Liver (tissue), 3 donors: ENCODE data around the gene NME4.

ENCODE experiments used
- ATF3 ChIP-seq: IDR thresholded peaks from 2 replicates; pipeline ENCODE4 v1.6.1; 2016; ENCODE audit warnings: antibody characterized with exemption
- CTCF ChIP-seq: fragments of 150-350 bp; IDR thresholded peaks from 2 replicates; pipeline ENCODE4 v1.5.1; 2017; ENCODE audit warnings: improper control_type of control experiment, low read depth, low read length; ENCODE audit not compliant: missing input control
- JUND ChIP-seq, 2 donors: IDR thresholded peaks; 2 replicates each; pipeline ENCODE4 v1.6.1; 2016; ENCODE audit warnings: antibody characterized with exemption in 2 of 2
- RAD21 ChIP-seq, 2 donors: IDR thresholded peaks; 2 replicates each; pipeline ENCODE4 v1.6.1; 2016; ENCODE audit warnings: antibody characterized with exemption in 2 of 2, mild to moderate bottlenecking in 2 of 2
- REST ChIP-seq: IDR thresholded peaks from 2 replicates; pipeline ENCODE4 v1.6.1; 2016; ENCODE audit warnings: antibody characterized with exemption, mild to moderate bottlenecking
- SP1 ChIP-seq: IDR thresholded peaks from 2 replicates; pipeline ENCODE4 v1.6.1; 2018; ENCODE audit warnings: antibody characterized with exemption, mild to moderate bottlenecking
- TAF1 ChIP-seq: conservative IDR thresholded peaks from 2 replicates; pipeline ENCODE4 v1.6.1; 2016; ENCODE audit warnings: antibody characterized with exemption, mild to moderate bottlenecking
- YY1 ChIP-seq: IDR thresholded peaks from 2 replicates; pipeline ENCODE4 v1.6.1; 2016; ENCODE audit warnings: antibody characterized with exemption, mild to moderate bottlenecking
- ZBTB33 ChIP-seq: IDR thresholded peaks from 2 replicates; pipeline ENCODE4 v1.6.1; 2016; ENCODE audit warnings: antibody characterized with exemption
- donor health status: healthy.
- donor health status: healthy.

DNA sequence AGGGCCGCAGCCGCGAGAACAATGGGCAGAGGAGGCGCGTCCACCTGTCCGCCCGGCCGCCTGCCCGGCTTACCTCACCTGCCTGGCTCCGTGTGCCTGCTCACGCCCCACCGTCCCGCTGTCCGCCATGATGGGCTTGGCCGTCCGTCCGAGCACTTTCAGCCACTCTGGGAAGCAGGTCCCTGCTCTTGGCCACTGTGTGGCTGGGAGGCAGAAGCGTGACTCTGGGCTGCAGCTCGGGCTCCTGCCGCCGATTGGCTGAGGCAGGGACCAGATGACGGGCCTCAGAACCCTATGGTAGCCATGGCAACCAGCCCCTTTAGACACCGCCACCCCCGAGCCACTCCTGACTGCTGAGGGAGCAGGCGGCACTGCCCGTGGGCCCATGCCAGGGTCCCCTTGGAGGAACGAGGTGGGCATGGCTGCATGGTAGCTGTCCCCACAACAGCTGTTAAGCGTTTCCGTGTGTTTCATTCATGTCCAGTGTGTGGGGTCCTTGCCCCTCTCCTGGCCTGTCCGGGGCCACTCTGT, 35.6 kb upstream of the NME4 start:
- TF ChIP-seq REST (no peak), CTCF (no peak), JUND (IDR thresholded peaks at IDR 0.05) (no peak), YY1 (no peak), RAD21 (IDR thresholded peaks at IDR 0.05) (no peak), TAF1 (no peak), SP1 (no peak), ATF3 (no peak), ZBTB33 (no peak)
